IPS-NIHi7 (cell line): ENCODE measurements around the gene DNMT1.
"Not testable (repeated sequence)": the region's sequence is repeated elsewhere in the genome, so short reads cannot be mapped to it uniquely, and the experiment has no call there.

ENCODE experiments used
- DNase-seq: peaks from one replicate; pipeline ENCODE4 v3.0.0; 2012; ENCODE audit warnings: mixed read lengths; ENCODE audit errors: extremely low spot score

The DNMT1 gene

DNA sequence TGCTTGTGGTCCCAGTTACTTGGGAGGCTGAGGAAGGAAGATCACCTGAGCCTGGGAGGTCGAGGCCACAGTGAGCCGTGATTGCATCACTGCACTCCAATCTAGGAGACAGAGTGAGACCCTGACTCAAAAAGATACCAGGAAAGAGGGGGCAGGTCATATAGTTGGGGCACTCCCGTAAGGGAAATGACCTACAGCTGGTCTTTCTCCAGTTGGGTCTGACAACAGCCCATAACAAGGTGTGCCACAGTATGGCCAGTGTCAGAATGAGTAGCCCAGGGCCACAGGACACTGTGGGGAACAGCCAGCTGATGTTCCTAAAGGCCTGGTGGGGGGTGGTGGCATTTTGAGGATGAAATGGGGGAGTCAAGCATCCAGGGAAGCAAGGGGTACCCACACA, 10.8 kb downstream of the DNMT1 start:
- DNase-seq: no peak

DNA sequence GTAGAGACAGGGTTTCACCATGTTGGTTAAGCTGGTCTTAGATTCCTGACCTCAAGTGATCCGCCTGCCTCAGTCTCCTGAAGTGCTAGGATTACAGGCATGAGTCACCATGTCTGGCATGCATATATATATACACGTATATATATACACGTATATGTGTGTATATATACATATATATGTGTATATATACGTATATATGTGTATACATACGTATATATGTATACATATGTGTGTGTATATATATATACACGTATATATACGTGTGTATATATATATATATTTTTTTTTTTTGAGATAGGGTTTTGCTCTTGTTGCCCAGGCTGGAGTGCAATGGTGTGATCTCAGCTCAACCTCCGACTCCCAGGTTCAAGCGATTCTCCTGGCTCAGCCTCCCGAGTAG, 11.9 kb downstream of the DNMT1 start:
- no peak for DNase-seq

- DNase-seq: no peak
Observed at GRCh38 chr19:10182076-10182475, 12.7 kb downstream of the DNMT1 start.

DNA sequence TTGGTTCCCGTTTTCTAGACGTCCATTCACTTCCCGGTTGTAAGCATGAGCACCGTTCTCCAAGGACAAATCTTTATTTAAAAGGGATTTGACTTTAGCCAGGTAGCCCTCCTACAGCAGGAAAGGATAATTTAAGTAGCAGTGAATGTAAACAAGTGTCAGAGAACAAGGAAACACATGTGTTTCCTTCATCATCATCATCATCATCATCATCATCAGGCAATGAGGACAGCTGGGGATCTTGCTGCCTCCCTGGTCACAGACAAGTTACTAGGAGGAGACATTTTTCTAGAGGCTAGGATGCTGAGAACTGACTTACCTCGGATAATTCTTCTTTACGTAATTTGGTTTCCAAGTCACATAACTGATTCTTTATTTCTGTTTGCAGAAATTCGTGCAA, 14.3 kb downstream of the DNMT1 start:
- no peak for DNase-seq

- not testable (repeated sequence) for DNase-seq
Observed at GRCh38 chr19:10180024-10180423, 14.7 kb downstream of the DNMT1 start.

- no peak for DNase-seq
Observed at GRCh38 chr19:10173527-10173926, 21.2 kb downstream of the DNMT1 start.

DNA sequence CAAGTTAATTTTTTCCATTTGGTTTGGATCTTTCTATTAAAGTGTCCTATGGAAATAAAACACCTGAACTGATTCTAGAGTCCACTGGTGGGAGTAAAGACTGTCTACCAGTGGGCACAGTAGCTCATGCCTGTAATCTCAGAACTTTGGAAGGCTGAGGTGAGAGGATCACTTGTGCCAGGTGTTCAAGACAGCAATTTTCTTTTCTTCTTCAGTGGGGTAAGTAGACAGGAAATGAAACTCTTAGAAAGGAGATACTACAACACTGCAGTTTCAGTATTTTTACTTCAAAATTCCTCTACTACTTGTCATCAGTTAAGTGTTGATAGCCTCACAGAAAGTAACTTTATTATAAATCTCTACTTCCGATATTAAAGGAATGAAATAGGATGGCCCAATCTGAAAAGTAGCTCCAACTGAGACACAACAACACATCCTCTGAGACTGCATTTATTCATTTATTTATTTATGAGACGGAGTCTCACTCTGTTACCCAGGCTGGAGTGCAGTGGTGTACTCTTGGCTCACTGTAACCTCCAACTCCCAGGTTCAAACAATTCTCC, 26.3 kb downstream of the DNMT1 start:
- DNase-seq: no peak

DNA sequence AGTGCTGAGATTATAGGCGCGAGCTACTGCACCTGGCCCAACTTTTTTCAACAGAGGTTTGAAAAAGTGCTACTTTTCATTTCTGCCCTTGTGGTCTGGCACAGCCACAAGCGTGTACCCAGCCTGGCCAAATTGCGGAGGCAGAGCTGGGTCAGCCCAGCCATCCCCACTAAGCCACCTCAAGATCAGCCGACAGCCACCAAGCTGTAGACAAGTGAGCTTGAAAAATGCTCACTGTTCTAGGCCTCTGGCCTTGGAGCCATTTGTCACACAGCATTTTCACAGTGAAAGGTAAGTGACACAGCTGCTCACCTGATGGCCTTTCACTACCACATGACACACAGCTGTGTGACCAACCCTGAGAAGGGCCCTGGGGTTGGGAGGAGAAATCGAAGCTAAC, 27.3 kb downstream of the DNMT1 start:
- DNase-seq: no peak

DNA sequence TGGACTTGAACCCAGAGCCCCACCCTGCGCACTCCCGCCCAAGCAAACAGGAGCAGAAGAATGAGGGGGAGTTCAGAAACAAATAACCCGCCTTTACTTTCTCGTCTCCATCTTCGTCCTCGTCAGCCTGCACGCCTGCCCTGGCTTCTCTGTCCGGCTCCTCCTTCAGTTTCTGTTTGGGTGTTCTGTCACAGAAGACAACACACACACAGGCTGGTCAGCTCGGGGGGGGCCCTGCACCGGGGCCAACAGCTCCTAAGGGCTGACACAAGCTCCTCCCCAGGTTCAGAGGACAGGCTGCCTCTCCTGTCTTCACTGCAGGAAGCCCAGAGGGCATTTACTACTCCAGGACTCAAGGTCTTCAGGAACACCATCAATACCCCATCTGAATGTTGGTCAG, 28.3 kb downstream of the DNMT1 start:
- DNase-seq: not testable (repeated sequence)

GRCh38 chr19:10166046-10166445, 28.7 kb downstream of the DNMT1 start:
- no peak for DNase-seq

GRCh38 chr19:10163536-10163935, 31.2 kb downstream of the DNMT1 start:
- DNase-seq: no peak

GRCh38 chr19:10159610-10160009, 35.1 kb downstream of the DNMT1 start:
- DNase-seq: no peak

DNA sequence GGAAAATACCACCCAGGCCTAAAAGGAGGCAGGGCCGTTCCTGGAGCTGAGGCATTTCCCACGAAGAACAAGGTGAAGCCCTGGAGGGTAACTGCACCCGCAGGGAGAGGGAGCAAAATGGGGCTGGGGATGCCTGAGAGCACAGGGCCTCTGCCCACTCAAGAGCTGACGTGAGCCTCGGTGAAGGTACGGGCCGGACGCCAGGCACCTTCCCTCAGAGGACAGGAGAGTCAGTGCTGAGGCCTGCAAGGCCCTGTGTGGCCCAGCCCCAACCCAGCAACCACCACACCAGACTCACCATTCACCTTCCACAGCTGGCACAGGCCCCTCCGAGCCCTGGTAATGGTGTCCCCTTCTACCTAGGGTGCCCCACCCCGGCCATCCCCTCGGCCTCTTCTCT, 36.3 kb downstream of the DNMT1 start:
- no peak for DNase-seq

DNA sequence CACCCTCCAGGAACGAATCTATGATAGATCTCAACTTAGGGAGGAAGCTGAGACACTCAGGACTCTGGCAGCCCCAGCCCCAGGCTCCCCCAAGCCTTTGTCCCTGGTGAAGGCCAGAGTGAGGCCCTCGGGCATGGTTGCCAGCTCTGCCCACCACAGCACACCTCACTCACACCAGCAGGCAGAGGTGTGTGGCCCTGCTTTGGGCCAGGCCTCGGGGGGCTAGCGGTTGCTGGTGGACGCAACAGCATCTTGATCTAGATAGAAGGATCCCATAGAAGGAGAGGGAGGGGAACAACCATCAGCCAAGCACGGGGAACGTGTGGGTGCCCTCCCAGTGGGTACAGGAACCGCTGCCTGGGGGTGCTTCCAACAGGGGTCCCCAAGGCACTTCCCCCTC, 36.7 kb downstream of the DNMT1 start:
- DNase-seq: no peak

DNA sequence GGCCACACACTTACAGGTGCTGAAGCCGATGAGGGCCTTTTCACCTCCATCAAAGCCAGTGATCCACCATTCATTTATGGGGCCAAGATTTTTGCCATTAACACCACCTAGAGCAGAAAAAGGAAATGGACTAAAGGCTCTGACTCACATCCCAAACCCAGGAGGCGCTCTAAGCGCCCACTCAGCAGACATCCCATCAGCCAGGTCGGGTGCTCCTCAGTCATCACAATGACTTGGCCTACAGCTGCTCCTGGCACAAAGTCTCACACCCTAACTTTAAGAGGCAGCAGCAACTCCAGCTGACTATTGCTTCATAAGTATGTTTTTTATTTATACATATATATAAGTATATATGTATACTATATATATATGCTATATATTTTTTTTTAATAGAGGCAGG, 38.9 kb downstream of the DNMT1 start:
- no peak for DNase-seq

DNA sequence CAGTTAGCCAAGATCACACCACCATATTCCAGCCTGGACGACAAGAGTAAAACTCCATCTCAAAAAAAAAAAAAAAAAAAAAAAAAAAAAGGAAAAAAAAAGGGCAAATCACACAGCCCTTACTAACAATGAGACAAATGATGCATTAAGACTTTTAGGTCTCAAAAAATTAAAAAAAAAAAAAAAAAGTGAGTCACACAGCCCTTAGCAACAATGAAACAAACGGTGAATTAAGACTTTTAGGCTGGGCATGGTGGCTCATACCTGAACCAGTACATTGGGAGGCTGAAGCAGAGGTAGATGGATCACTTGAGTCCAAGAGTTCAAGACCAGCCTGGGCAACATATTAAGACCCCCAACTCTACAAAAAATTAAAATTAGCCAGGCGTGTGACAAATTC, 42.7 kb downstream of the DNMT1 start:
- DNase-seq: no peak

DNA sequence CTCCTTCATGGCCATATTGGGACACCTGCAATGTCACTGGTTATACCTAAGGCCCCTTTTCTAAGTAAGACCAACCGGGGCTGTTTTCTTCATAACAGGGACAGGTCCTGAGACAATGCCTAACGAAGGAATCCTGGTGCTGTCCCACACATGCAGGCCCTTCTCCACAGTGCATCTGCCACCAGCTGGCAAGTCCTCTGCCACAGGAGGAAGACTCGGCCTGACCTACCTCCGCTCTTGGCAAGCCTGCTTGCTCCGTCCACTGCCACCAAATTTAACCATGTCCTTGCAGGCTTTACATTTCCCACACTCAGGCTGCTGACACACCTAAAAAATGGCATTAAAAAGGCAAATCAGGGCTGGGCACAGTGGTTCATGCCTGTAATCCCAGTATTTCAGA, 43.2 kb downstream of the DNMT1 start:
- no peak for DNase-seq

DNA sequence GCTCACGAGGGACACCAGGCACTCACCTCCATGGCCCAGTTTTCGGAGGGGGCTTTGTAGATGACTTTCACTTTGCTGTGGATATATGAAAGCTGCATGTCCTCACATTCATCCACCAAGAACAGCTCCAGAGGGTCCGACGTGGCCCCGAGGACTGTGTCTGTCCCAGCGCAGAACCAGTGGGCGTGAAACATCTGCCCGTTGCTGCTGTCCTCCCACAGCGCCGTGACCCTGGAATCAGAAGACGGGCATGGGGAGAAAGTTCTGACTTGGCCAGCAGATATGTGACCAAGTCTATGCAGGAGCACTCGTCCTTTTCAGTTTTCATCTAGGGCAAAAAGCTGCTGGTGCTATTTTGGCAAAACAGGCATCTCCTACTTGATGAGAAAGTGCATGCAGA, 45.3 kb downstream of the DNMT1 start:
- DNase-seq: no peak

- DNase-seq: no peak
Observed at GRCh38 chr19:10146142-10146541, 48.6 kb downstream of the DNMT1 start.

DNA sequence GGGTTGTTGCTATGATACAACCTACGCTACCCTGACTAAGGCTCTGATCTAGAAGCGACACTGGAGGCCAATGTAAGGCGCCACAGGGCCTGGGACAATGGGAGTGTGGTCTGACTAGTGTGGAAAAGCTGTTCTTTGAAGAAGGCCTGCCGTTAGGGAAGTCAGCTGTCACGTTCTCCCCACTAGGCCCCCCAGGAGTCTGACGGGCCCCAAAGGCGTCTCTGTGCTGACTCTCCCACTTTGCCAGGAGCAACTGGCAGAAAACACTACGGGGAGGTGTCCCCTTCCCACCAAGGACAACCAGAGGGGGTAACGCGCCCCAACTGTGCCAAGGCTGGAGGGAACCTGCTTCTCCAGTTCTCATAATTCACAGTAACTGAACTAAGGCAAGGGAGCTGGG, 49.7 kb downstream of the DNMT1 start:
- DNase-seq: no peak

GRCh38 chr19:10144361-10144760, 50.4 kb downstream of the DNMT1 start:
- no peak for DNase-seq

GRCh38 chr19:10143681-10144080, 51.1 kb downstream of the DNMT1 start:
- DNase-seq: no peak

DNA sequence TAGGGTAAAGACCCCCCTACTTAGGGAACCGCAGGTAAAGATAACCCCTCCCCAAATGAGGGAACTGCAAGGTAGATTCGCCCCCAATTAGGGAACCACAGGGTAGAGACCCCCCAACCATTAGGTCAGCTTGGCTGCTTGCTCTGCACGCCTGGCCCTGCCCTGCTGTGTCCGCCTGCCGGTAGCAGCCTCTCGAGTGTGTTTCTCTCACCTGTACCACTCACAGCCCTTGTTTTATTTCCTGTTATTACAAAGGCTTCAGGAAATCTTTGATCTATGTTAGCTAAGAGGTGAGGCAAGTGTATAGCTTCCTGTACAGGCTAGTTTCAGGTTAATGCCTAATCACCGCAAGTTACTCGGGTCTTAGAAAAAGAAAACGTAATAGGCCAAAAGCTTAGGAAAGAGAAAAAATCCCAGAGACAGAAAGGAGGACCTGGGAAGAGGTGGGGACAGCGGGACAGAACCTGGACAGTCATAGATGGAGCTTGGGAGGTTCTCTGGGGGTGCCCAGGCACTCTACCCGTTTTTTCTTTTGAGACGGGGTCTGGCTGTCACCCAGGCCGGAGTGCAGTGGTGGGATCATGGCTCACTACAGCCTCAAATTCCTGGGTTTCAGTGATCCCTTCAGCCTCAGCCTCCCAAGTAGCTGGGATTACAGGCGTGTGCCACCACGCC, 51.9 kb downstream of the DNMT1 start:
- no peak for DNase-seq

DNA sequence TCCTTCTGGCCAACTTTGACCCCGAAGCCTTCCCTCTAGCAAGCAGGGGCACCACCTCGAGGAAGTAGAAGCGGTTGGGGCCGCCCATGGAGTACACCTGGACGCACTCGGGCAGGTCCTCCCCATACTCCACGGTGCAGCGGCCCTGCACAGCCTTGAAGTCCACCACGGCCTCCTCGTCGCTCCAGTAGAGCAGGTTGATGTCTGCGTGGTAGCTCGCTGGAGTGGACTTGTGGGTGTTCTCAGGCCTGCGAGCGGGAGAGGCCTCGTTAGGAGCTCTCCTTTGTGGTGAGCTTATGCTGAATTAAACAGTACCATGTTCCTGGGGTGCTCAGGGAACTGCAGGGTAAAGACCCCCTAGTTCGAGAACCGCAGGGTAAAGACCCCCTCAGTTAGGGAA, 52.8 kb downstream of the DNMT1 start:
- DNase-seq: no peak
